Testis (tissue), 3 donors: ENCODE results near the gene MLH3. TPM values are rescaled to one million over a fixed set of nuclear protein-coding genes. Genes with fewer than 3 reads are reported as not detected.
"Not testable (repeated sequence)": the region's sequence is repeated elsewhere in the genome, so short reads cannot be mapped to it uniquely, and the experiment has no call there.

Experiments used
- DNase-seq: peaks from one replicate; pipeline ENCODE4 v3.0.0-alpha.2; 2019
- H3K27ac ChIP-seq, 2 donors: fragments of 200-600 bp; sonication (generic); one replicate each; pipeline ENCODE4 v1.5.1; 2019
- H3K27me3 ChIP-seq: fragments of 200-600 bp; sonication (generic); one replicate; pipeline ENCODE4 v1.5.1; 2019
- H3K36me3 ChIP-seq: fragments of 200-600 bp; sonication (generic); one replicate; pipeline ENCODE4 v1.5.1; 2017; ENCODE audit warnings: low read depth; ENCODE audit errors: missing control alignments
- H3K4me1 ChIP-seq: fragments of 200-600 bp; sonication (generic); one replicate; pipeline ENCODE4 v1.5.1; 2019
- H3K4me3 ChIP-seq, 2 donors: fragments of 200-600 bp; sonication (generic); one replicate each; pipeline ENCODE4 v1.5.1; 2017 to 2019
- H3K9me3 ChIP-seq: fragments of 200-600 bp; sonication (generic); one replicate; pipeline ENCODE4 v1.5.1; 2017
- CTCF ChIP-seq, 3 experiments: fragments of 450-650 bp in 2 of 3; fragments of 200-600 bp in 1 of 3; sonication (generic) in 1 of 3; IDR thresholded peaks; one replicate each; pipeline ENCODE4 v1.5.1; 2016 to 2019; ENCODE audit warnings: antibody characterized with exemption in 3 of 3, mild to moderate bottlenecking in 2 of 3, moderate library complexity in 1 of 3
- POLR2A ChIP-seq: fragments of 450-650 bp; IDR thresholded peaks from one replicate; pipeline ENCODE4 v1.6.1; 2017; ENCODE audit warnings: antibody characterized with exemption, mild to moderate bottlenecking, moderate library complexity
- WGBS, 2 donors: methylation state at CpG; one replicate each; pipeline ENCODE4 v1.1.5; 2018; 5-methylcytosine and 5-hydroxymethylcytosine counted together
- intact Hi-C: fragments of 100-400 bp; cut with DNase I; formaldehyde crosslinking; loops from one replicate; pipeline ENCODE4 v1.15.1; 2023; ENCODE audit warnings: low total_unique reads
- polyA plus RNA-seq: library from polyadenylated mRNA; stranded (reverse); fragments of 350-450 nt; fragmentation: Illumina TruSeq; extraction: RNeasy Lipid Tissue Mini Kit (QIAGEN cat#74804); gene quantifications from one replicate; pipeline ENCODE4 v1.2.3, GENCODE V29; 2014; ENCODE audit warnings: low read depth, low replicate concordance; ENCODE audit not compliant: insufficient read depth
- total RNA-seq, 2 donors: library from RNA; depleted of rRNA; stranded (reverse); fragments of >200 nt; gene quantifications; one replicate each; pipeline ENCODE4 v1.2.3, GENCODE V29; 2016

Gene MLH3
- total and polyA plus RNA-seq, 3 donors from 2014 or later = 21.5 to 36.2 (median 31.8) TPM

DNA sequence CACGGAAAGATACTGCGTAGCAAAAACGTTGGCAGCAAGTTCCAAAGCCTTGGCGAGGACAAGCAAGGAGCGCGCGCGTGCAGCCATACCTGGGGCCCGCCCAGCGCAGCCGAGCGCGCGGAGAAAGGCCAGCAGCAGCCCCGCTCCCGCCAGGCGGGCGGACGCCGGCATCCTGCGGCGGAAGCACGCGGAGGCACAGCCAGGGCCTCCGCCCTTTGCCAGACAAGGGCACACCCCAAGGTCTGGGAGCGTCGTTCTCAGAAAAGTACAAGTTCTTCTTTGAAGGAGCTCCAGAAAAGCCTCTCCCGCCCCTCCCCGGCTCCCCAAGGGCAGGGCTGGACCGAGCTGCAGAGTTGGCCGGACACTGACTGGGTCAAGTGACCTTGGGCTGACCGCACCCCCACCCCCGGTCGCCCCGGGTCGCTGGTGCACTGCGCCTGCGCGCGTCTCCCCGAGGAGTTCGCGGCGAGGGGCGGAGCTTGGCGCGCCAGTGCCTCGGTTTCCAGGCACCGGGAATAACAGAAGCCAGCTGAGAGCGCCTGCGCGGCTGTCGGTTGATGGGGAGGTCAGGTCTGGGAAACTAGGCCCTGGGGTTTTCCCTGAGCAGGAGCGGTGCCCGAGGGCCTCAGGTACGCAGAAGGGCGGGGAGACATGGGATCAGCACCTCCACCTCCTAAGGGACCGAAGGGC, 18.0 kb upstream of the MLH3 start, which contains the start of gene ZC2HC1C:
ZC2HC1C (plus strand) TSS at position 521 of the 690 bp plus-strand sequence. CDS start 933 bp downstream, outside the sequence.
- Histone ChIP-seq H3K9me3 (no peaks in the 10 kb centered on the region), H3K27ac (peak within 1 kb of the TSS; percentile 78 to 81), H3K4me3 (peak within 1 kb of the TSS; percentile 55 to 73), H3K4me1 (peaks cover 14% of the 10 kb centered on the region), H3K36me3 (no peaks in the 10 kb centered on the region), H3K27me3 (no peaks in the 10 kb centered on the region)
- WGBS, 2 donors = 0 to 1% methylated on average over 19 to 51 of the region's 58 CpGs
- peak; percentile 95 for DNase-seq
- intact Hi-C loops = loop anchor here (10.0 kb wide), 1 partner anchor 124 kb away; no protein-coding TSS in a partner anchor
- no peak for TF ChIP-seq CTCF (IDR thresholded peaks at IDR 0.05)
- TF ChIP-seq POLR2A = no peak

GRCh38 chr14:75068294-75069120, 17.2 kb upstream of the MLH3 start:
- WGBS, 2 donors = 6 to 12% methylated on average over 15 of the region's 15 CpGs
- Histone ChIP-seq H3K27me3 (no peaks in the 10 kb centered on the region), H3K9me3 (no peaks in the 10 kb centered on the region), H3K4me3 (peak overlapping the region; percentile 55 to 73), H3K4me1 (peaks cover 14% of the 10 kb centered on the region), H3K36me3 (no peaks in the 10 kb centered on the region), H3K27ac (peak overlapping the region; percentile 78 to 81)
- intact Hi-C loops = loop anchor here (10.0 kb wide), 1 partner anchor 124 kb away; no protein-coding TSS in a partner anchor
- DNase-seq = no peak
- TF ChIP-seq CTCF (IDR thresholded peaks at IDR 0.05) (no peak), POLR2A (no peak)

DNA sequence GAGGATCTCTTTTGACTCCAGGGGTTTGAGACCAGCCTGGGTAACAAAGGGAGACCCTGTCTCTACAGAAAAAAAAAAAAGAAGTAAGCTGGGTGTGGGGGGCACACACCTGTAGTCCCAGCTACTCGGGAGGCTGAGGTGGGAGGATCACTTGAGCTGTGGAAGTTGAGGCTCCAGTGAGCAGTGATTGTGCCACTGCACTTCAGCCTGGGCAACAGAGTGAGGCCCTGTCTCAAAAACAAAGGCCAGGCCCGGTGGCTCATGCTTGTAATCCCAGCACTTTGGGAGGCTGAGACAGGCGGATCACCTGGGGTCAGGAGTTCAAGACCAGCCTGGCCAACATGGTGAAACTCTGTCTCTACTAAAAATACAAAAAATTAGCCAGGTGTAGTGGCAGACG, 16.5 kb upstream of the MLH3 start:
- not testable (repeated sequence) for H3K36me3 ChIP-seq, H3K9me3 ChIP-seq, H3K27me3 ChIP-seq, H3K4me3 ChIP-seq, DNase-seq
- Histone ChIP-seq H3K27ac (peak overlapping the region; percentile 78 to 81), H3K4me1 (peaks cover 14% of the 10 kb centered on the region)
- intact Hi-C loops = loop anchor here (10.0 kb wide), 1 partner anchor 123 kb away; no protein-coding TSS in a partner anchor
- WGBS, 2 donors = 59% methylated on average over 4 of the region's 4 CpGs

DNA sequence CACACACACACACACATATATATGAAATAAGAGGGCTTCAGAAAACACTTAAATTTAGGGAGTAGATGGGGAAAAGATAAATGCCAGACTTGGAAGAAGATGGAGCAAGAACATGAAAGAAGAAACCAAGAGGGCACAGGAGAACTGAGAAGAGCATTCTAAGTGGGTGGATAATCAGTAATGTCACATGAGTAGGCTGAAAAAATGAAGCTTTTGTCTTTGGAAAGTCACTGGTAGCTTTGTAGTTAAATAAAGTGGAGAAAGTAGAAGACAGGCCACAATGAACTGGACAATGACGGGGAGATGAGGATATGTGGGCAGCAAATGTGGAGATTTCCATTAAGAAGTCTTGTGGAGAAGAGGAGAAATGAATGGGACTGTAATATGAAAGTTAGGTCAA, 15.9 kb upstream of the MLH3 start:
- H3K27me3 ChIP-seq = no peaks in the 10 kb centered on the region
- no peak overlapping the region for H3K27ac ChIP-seq
- intact Hi-C loops = loop anchor here (10.0 kb wide), 1 partner anchor 122 kb away; no protein-coding TSS in a partner anchor
- no peaks in the 10 kb centered on the region for H3K9me3 ChIP-seq
- H3K4me3 ChIP-seq = no peak overlapping the region
- DNase-seq = no peak
- TF ChIP-seq CTCF (IDR thresholded peaks at IDR 0.05) (no peak), POLR2A (no peak)
- peaks cover 14% of the 10 kb centered on the region for H3K4me1 ChIP-seq
- H3K36me3 ChIP-seq = no peaks in the 10 kb centered on the region
- WGBS, 2 donors = 87 to 97% methylated on average over 1 of the region's 1 CpG

- no peak overlapping the region for H3K27ac ChIP-seq
- 97 to 98% methylated on average over 3 of the region's 3 CpGs for WGBS, 2 donors
- no peaks in the 10 kb centered on the region for H3K27me3 ChIP-seq
- no peaks in the 10 kb centered on the region for H3K36me3 ChIP-seq
- TF ChIP-seq CTCF (IDR thresholded peaks at IDR 0.05) = no peak
- TF ChIP-seq POLR2A = no peak
- intact Hi-C loops = loop anchor here (10.0 kb wide), 1 partner anchor 122 kb away; no protein-coding TSS in a partner anchor
- H3K4me1 ChIP-seq = peaks cover 14% of the 10 kb centered on the region
- no peaks in the 10 kb centered on the region for H3K9me3 ChIP-seq
- H3K4me3 ChIP-seq = no peak overlapping the region
- no peak for DNase-seq
Measured at GRCh38 chr14:75066691-75067090, 15.4 kb upstream of the MLH3 start.
